ENCODE measurements around the gene CCDC148.

CCDC148 gene

DNA sequence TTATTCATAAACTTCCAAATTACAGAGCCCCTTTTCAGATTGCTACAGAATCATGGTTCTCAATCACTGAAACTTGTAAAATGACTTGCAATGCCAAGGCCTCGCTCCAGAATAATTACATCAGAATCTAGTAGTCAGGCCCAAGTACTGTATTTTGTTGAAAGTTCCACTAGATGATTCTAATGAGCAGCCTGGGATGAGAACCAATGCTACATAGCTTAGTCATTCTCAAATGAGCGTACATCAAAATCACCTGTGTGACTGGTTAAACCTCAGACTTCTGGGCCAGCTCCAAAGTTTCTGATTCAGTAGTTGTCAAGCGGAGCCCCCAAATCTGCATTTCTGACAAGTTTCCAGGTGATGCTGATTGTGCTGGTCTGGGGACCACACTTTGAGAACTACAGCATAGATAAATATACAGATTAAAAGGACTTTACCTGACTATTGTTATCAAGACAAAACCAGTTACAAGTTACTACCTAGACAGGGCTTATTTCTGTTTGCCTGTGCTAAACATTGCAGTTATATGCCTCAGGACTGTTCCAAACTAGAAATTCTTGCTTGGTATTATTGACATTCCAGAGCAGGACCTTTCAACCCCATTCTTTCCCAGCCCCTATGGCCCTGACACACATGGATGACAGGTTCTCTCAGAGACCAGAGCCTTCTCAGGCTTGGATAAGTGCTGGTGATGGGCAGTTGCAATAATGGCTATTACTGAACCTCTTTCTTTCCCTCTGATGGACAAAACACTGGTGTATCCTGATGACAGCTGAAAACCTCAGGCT, 271.8 kb downstream of the CCDC148 start:
- Histone ChIP-seq H3K27me3 (ENCODE audit: low read depth, low read length) (no peaks in the 10 kb centered on the region), H3K4me3 (ENCODE audit: low read depth in 1 of 2, low read length in 2 of 2) (no peak overlapping the region), H3K36me3 (ENCODE audit: control insufficient read depth in 1 of 2, insufficient read depth in 2 of 2, low read length in 2 of 2) (no peaks in the 10 kb centered on the region), H3K27ac (ENCODE audit: low read length) (no peak overlapping the region), H3K4me1 (ENCODE audit: control insufficient read depth in 1 of 2, insufficient read depth in 2 of 2, low read length in 2 of 2) (no peaks in the 10 kb centered on the region), H3K9me3 (ENCODE audit: control insufficient read depth in 1 of 2, low read length in 2 of 2) (no peaks in the 10 kb centered on the region)

DNA sequence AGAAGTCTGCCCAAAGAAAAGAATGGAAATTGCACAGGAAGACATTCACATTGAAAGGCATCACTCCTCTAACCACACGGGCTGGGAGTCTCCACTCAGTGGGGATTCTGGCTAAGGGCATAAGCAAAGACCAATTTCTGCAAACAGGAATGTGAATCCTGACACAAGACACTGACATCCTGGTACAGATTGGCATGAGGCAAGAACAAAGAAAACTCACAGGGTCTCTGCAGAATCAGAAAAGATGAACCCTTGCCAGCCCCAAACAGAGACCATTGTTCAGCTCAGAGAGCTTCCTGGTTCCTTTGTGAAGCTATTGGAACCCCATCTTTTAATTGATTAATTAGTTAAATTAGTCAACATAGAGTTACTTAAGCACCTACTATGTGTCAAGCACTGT, 272.6 kb downstream of the CCDC148 start:
- no peak overlapping the region for H3K27ac ChIP-seq (ENCODE audit: low read length)
- no peaks in the 10 kb centered on the region for H3K9me3 ChIP-seq (ENCODE audit: control insufficient read depth in 1 of 2, low read length in 2 of 2)
- H3K4me3 ChIP-seq (ENCODE audit: low read depth in 1 of 2, low read length in 2 of 2) = no peak overlapping the region
- H3K36me3 ChIP-seq (ENCODE audit: control insufficient read depth in 1 of 2, insufficient read depth in 2 of 2, low read length in 2 of 2) = no peaks in the 10 kb centered on the region
- no peaks in the 10 kb centered on the region for H3K4me1 ChIP-seq (ENCODE audit: control insufficient read depth in 1 of 2, insufficient read depth in 2 of 2, low read length in 2 of 2)
- H3K27me3 ChIP-seq (ENCODE audit: low read depth, low read length) = no peaks in the 10 kb centered on the region

DNA sequence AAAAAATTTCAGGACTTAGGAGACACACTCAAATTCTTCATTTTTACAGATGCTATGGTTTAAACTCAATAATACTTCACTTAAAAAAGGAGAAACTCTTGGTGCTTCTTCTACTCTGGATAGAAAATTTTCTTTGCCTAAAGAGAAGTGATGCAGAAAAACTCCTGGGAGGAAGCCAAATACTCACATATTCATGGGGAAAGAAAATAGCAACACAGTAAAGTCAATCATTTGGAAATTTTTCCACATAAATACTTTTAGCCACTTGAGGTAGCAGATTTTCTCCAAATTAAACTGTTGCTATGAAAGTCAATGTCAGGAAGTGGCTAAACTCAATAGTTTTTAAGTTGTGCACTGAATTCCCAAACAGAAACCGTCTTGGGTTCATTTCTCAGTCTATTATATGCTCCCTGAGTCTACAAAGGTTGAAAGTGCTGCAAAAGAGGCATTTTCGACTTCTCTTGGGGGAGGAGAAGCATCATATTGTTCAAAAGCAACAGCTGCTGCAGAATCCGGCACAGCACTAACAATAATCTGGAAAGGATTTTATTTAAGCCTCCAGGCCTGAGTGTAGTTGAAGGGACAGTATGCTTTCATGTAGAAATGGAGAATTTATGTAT, 273.8 kb downstream of the CCDC148 start:
- H3K27me3 ChIP-seq (ENCODE audit: low read depth, low read length) = no peaks in the 10 kb centered on the region
- H3K4me3 ChIP-seq (ENCODE audit: low read depth in 1 of 2, low read length in 2 of 2) = no peak overlapping the region
- no peaks in the 10 kb centered on the region for H3K9me3 ChIP-seq (ENCODE audit: control insufficient read depth in 1 of 2, low read length in 2 of 2)
- H3K36me3 ChIP-seq (ENCODE audit: control insufficient read depth in 1 of 2, insufficient read depth in 2 of 2, low read length in 2 of 2) = no peaks in the 10 kb centered on the region
- H3K27ac ChIP-seq (ENCODE audit: low read length) = no peak overlapping the region
- no peaks in the 10 kb centered on the region for H3K4me1 ChIP-seq (ENCODE audit: control insufficient read depth in 1 of 2, insufficient read depth in 2 of 2, low read length in 2 of 2)

DNA sequence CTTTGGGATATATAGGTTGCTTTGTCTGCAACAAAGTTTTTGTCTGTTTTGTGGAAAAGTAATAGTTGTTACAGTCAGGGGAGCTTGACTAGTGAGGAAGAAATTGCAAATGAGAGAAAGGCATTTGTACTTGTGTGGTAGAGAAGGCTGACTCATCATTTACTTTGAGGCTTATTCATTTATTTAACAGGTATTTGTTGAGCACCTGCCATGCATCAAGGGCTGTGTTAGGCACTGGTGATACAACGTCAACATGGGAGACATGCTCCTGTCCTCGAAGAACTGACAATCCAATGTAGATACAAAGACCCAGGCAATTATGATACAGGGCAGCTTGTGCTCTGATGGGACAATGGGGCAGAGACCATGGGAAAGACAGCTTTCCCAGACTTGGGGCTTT, 275.4 kb downstream of the CCDC148 start:
- Histone ChIP-seq H3K9me3 (ENCODE audit: control insufficient read depth in 1 of 2, low read length in 2 of 2) (no peaks in the 10 kb centered on the region), H3K4me3 (ENCODE audit: low read depth in 1 of 2, low read length in 2 of 2) (no peak overlapping the region), H3K27me3 (ENCODE audit: low read depth, low read length) (no peaks in the 10 kb centered on the region), H3K4me1 (ENCODE audit: control insufficient read depth in 1 of 2, insufficient read depth in 2 of 2, low read length in 2 of 2) (no peaks in the 10 kb centered on the region), H3K36me3 (ENCODE audit: control insufficient read depth in 1 of 2, insufficient read depth in 2 of 2, low read length in 2 of 2) (no peaks in the 10 kb centered on the region), H3K27ac (ENCODE audit: low read length) (no peak overlapping the region)

DNA sequence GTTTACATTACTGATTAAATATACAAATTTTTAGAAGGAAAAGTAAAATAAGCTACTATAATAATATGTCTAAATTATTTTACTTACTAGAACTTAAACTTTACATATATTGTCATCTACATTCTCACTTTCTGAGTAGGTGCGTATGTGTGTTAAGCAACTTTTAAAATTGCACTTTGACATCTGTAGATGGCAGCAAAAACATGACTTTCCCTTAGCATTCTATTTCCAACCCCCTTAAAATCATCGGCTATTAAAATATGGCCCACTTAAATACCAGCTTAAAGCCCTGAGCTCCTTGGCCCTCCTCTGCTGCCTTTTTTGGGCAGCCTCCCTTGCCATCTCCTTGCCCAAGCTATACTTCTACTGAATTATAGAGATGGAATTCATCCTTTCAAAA, 276.9 kb downstream of the CCDC148 start:
- H3K9me3 ChIP-seq (ENCODE audit: control insufficient read depth in 1 of 2, low read length in 2 of 2) = no peaks in the 10 kb centered on the region
- no peak overlapping the region for H3K27ac ChIP-seq (ENCODE audit: low read length)
- no peaks in the 10 kb centered on the region for H3K4me1 ChIP-seq (ENCODE audit: control insufficient read depth in 1 of 2, insufficient read depth in 2 of 2, low read length in 2 of 2)
- no peak overlapping the region for H3K4me3 ChIP-seq (ENCODE audit: low read depth in 1 of 2, low read length in 2 of 2)
- H3K27me3 ChIP-seq (ENCODE audit: low read depth, low read length) = no peaks in the 10 kb centered on the region
- no peaks in the 10 kb centered on the region for H3K36me3 ChIP-seq (ENCODE audit: control insufficient read depth in 1 of 2, insufficient read depth in 2 of 2, low read length in 2 of 2)

DNA sequence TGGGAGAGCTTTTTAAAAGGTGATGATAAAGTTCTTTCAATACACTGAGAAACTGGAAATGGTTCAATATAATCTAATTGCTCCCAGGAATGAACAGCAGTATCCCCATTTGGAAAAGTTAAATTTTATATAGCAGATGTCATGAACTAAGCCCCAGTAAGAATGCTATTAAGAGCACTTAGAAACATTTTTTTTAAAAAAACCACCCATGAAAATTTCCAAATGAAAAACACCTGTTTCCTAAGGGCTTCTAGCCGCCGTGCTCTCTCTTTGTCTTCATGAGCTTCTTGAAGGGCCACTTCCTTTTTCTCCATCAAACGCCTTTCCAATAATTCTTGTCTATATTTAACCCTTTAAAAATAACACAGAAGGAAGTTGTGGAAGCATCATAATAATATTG, 277.9 kb downstream of the CCDC148 start:
- H3K36me3 ChIP-seq (ENCODE audit: control insufficient read depth in 1 of 2, insufficient read depth in 2 of 2, low read length in 2 of 2) = no peaks in the 10 kb centered on the region
- H3K27ac ChIP-seq (ENCODE audit: low read length) = no peak overlapping the region
- no peaks in the 10 kb centered on the region for H3K9me3 ChIP-seq (ENCODE audit: control insufficient read depth in 1 of 2, low read length in 2 of 2)
- H3K4me1 ChIP-seq (ENCODE audit: control insufficient read depth in 1 of 2, insufficient read depth in 2 of 2, low read length in 2 of 2) = no peaks in the 10 kb centered on the region
- no peaks in the 10 kb centered on the region for H3K27me3 ChIP-seq (ENCODE audit: low read depth, low read length)
- no peak overlapping the region for H3K4me3 ChIP-seq (ENCODE audit: low read depth in 1 of 2, low read length in 2 of 2)

DNA sequence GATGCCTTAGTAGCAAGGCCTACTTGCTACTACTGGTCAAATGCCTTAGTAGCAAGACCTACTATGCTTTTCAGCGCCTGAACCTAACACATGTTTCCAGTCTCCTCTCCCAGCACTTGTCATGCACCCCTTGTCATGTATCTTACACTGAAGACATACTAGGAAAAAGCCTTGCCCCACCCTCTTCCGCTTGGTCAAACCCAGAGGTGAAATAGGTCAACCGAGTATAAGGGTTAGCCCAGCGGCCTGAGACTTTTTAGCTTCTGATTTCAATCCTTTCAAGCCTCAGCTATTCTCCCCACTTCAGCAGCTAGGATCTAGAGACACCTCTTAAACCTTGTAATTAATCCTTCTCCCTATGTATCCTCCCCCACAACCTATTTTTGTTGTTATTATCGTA, 281.6 kb downstream of the CCDC148 start:
- H3K27ac ChIP-seq (ENCODE audit: low read length) = no peak overlapping the region
- no peaks in the 10 kb centered on the region for H3K4me1 ChIP-seq (ENCODE audit: control insufficient read depth in 1 of 2, insufficient read depth in 2 of 2, low read length in 2 of 2)
- H3K27me3 ChIP-seq (ENCODE audit: low read depth, low read length) = no peaks in the 10 kb centered on the region
- no peaks in the 10 kb centered on the region for H3K9me3 ChIP-seq (ENCODE audit: control insufficient read depth in 1 of 2, low read length in 2 of 2)
- no peak overlapping the region for H3K4me3 ChIP-seq (ENCODE audit: low read depth in 1 of 2, low read length in 2 of 2)
- no peaks in the 10 kb centered on the region for H3K36me3 ChIP-seq (ENCODE audit: control insufficient read depth in 1 of 2, insufficient read depth in 2 of 2, low read length in 2 of 2)

DNA sequence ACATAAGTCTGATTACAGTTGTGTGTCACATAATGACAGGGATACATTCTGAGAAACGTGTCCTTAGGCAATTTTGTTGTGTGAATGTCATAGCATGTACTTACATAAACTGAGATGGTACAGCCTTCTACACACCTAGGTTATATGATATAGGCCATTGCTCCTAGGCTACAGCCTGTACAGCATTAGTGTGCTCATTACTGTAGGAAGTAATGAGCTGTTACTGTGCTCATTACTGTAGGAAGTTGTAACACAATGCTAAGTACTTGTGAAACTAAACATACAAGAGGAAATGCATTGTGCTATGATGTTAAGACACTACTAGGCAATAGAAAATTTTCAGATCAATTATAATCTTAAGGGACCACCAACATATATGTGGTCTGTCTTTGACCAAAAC, 282.1 kb downstream of the CCDC148 start:
- Histone ChIP-seq H3K27ac (ENCODE audit: low read length) (no peak overlapping the region), H3K4me1 (ENCODE audit: control insufficient read depth in 1 of 2, insufficient read depth in 2 of 2, low read length in 2 of 2) (no peaks in the 10 kb centered on the region), H3K27me3 (ENCODE audit: low read depth, low read length) (no peaks in the 10 kb centered on the region), H3K9me3 (ENCODE audit: control insufficient read depth in 1 of 2, low read length in 2 of 2) (no peaks in the 10 kb centered on the region), H3K4me3 (ENCODE audit: low read depth in 1 of 2, low read length in 2 of 2) (no peak overlapping the region), H3K36me3 (ENCODE audit: control insufficient read depth in 1 of 2, insufficient read depth in 2 of 2, low read length in 2 of 2) (no peaks in the 10 kb centered on the region)

DNA sequence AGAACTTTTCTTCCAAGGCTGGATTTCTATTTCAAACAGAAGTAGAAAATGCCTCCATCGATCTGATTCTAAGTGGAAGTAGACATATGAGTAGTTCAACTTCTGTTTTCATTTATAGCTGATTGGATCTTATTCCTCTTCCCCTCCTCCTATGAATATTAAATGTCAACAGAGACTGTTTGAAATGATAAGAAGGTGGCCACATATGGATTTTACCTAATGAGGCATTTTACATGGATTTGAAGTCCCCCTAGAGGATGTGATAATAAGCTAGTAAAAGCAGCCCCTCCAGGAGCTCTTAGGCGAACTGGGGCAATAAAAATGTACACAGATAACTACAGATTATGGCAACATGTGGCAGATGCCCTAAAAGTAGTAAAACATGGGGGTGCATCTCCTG, 283.8 kb downstream of the CCDC148 start:
- H3K4me3 ChIP-seq (ENCODE audit: low read depth in 1 of 2, low read length in 2 of 2) = no peak overlapping the region
- no peaks in the 10 kb centered on the region for H3K27me3 ChIP-seq (ENCODE audit: low read depth, low read length)
- no peaks in the 10 kb centered on the region for H3K4me1 ChIP-seq (ENCODE audit: control insufficient read depth in 1 of 2, insufficient read depth in 2 of 2, low read length in 2 of 2)
- no peaks in the 10 kb centered on the region for H3K36me3 ChIP-seq (ENCODE audit: control insufficient read depth in 1 of 2, insufficient read depth in 2 of 2, low read length in 2 of 2)
- H3K27ac ChIP-seq (ENCODE audit: low read length) = no peak overlapping the region
- no peaks in the 10 kb centered on the region for H3K9me3 ChIP-seq (ENCODE audit: control insufficient read depth in 1 of 2, low read length in 2 of 2)

DNA sequence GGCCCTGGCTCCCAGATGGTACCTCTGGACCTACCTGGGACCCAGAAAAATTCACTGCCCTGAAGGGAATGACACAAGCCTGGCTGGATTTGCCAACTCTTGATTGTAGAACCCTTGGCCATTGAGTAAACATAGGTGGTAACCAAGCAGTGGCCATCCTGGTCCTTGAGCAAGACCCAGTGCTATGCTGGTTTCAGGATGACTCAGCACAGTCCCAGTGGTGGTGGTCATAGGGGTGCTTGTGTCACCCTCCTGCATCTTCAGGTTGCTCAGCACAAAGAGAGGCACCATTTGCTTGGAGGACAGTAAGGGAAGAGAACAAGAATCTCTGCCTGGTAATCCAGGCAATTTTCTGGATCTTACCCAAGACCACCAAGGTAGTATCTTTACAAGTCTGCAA, 302.0 kb downstream of the CCDC148 start:
- Histone ChIP-seq H3K4me3 (ENCODE audit: low read depth in 1 of 2, low read length in 2 of 2) (no peak overlapping the region), H3K36me3 (ENCODE audit: control insufficient read depth in 1 of 2, insufficient read depth in 2 of 2, low read length in 2 of 2) (no peaks in the 10 kb centered on the region), H3K9me3 (ENCODE audit: control insufficient read depth in 1 of 2, low read length in 2 of 2) (no peaks in the 10 kb centered on the region), H3K27me3 (ENCODE audit: low read depth, low read length) (no peaks in the 10 kb centered on the region), H3K27ac (ENCODE audit: low read length) (no peak overlapping the region), H3K4me1 (ENCODE audit: control insufficient read depth in 1 of 2, insufficient read depth in 2 of 2, low read length in 2 of 2) (no peaks in the 10 kb centered on the region)

DNA sequence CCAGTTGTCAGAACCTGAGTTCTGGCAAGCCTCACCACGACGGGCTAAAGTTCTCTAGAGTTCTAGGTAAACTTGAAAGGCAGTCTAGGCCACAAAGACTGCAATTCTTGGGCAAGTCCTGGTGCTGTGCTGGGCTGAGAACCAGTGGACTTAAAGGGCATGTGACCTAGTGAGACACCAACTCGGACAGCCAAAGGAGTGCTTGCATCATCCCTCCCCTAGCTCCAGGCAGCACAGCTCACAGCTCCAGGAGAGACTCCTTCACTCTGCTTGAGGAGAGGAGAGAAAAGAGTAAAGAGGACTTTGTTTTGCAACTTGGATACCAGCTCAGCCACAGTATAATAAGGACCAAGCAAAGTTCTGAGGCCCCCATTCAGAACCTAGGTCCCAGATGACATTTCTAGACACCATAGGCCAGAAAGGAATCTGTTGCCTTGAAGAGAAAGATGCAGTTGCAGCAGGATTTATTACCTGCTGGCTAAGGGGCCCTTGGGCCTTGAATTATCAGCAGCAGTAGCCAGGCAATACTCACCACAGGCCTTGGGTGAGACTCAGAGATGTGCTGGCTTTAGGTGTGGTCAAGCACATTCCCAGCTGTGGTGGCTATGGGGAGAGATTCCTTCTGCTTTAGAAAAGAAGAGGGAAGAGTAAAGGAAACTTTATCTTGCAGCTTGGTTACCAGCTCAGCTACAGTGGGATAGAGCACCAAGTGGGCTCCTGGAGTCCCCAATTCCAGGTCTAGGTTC, 303.1 kb downstream of the CCDC148 start:
- H3K27ac ChIP-seq (ENCODE audit: low read length) = no peak overlapping the region
- H3K36me3 ChIP-seq (ENCODE audit: control insufficient read depth in 1 of 2, insufficient read depth in 2 of 2, low read length in 2 of 2) = no peaks in the 10 kb centered on the region
- no peaks in the 10 kb centered on the region for H3K27me3 ChIP-seq (ENCODE audit: low read depth, low read length)
- no peak overlapping the region for H3K4me3 ChIP-seq (ENCODE audit: low read depth in 1 of 2, low read length in 2 of 2)
- H3K4me1 ChIP-seq (ENCODE audit: control insufficient read depth in 1 of 2, insufficient read depth in 2 of 2, low read length in 2 of 2) = no peaks in the 10 kb centered on the region
- H3K9me3 ChIP-seq (ENCODE audit: control insufficient read depth in 1 of 2, low read length in 2 of 2) = no peaks in the 10 kb centered on the region
